OCI-LY7 (cell line): Measurements from ENCODE around the gene RABEP1. TPM values are rescaled to one million over a fixed set of nuclear protein-coding genes. Genes with fewer than 3 reads are reported as not detected.

Experiments used
- BruUV-seq: library from RNA; stranded (reverse); fragments of 400-500 nt; replicated peaks from 2 replicates; lab custom pipeline; 2021; lab: Mats Ljungman, UMichigan
- CTCF ChIA-PET: fragments of 300-600 bp; sonication (Branson Sonifier 250); formaldehyde crosslinking; loops from one replicate; lab custom pipeline; 2022; ENCODE audit warnings: antibody characterized with exemption; ENCODE audit not compliant: unreplicated experiment; lab: Charles Lee
- POLR2A ChIA-PET: fragments of 300-600 bp; sonication (Branson Sonifier 250); formaldehyde crosslinking; loops from one replicate; lab custom pipeline; 2022; ENCODE audit warnings: antibody characterized with exemption; lab: Charles Lee
- DNase-seq: peaks from one replicate; pipeline ENCODE4 v3.0.0-alpha.2; 2015; ENCODE audit warnings: low spot score
- H2AFZ ChIP-seq: fragments of 200-600 bp; sonication (generic), shearing (Covaris generic); 2 replicates; pipeline ENCODE4 v1.6.1; 2014; ENCODE audit warnings: mild to moderate bottlenecking, antibody characterized with exemption, low read length, moderate library complexity
- H3K27ac ChIP-seq: fragments of 200-600 bp; sonication (generic); 2 replicates; pipeline ENCODE4 v1.5.1; 2014; ENCODE audit warnings: mixed run types, low read depth, mild to moderate bottlenecking, moderate library complexity, low read length, inconsistent platforms; ENCODE audit not compliant: poor library complexity, severe bottlenecking
- H3K36me3 ChIP-seq: fragments of 200-600 bp; sonication (generic); 2 replicates; pipeline ENCODE4 v1.6.1; 2014; ENCODE audit warnings: mild to moderate bottlenecking, antibody characterized with exemption, low read length, moderate library complexity, mixed read lengths; ENCODE audit not compliant: insufficient read depth
- H3K4me1 ChIP-seq: fragments of 200-600 bp; sonication (generic); 2 replicates; pipeline ENCODE4 v1.5.1; 2014; ENCODE audit warnings: mild to moderate bottlenecking, low read length; ENCODE audit not compliant: insufficient read depth, poor library complexity, severe bottlenecking
- H3K4me2 ChIP-seq: fragments of 200-600 bp; sonication (generic); 2 replicates; pipeline ENCODE4 v1.6.1; 2014; ENCODE audit warnings: mild to moderate bottlenecking, low read length
- H3K4me3 ChIP-seq: fragments of 200-600 bp; sonication (generic); 2 replicates; pipeline ENCODE4 v1.5.1; 2014; ENCODE audit warnings: mild to moderate bottlenecking, low read depth, low read length; ENCODE audit not compliant: poor library complexity, severe bottlenecking
- H3K79me2 ChIP-seq: fragments of 200-600 bp; sonication (generic); 2 replicates; pipeline ENCODE4 v1.6.1; 2016; ENCODE audit warnings: low read depth, mild to moderate bottlenecking, low read length, moderate library complexity, mixed read lengths; ENCODE audit not compliant: insufficient read depth
- H3K9me2 ChIP-seq: fragments of 200-600 bp; sonication (generic); 2 replicates; pipeline ENCODE4 v1.6.1; 2016; ENCODE audit warnings: mild to moderate bottlenecking, low read length, mixed read lengths; ENCODE audit not compliant: insufficient read depth
- H3K9me3 ChIP-seq: fragments of 200-600 bp; sonication (generic); 2 replicates; pipeline ENCODE4 v1.6.1; 2014; ENCODE audit warnings: mild to moderate bottlenecking, mixed run types, low read length, mixed read lengths
- H4K20me1 ChIP-seq: fragments of 200-600 bp; sonication (generic); 2 replicates; pipeline ENCODE4 v1.6.1; 2014; ENCODE audit warnings: mild to moderate bottlenecking, antibody characterized with exemption, low read length, moderate library complexity, mixed read lengths; ENCODE audit not compliant: insufficient read depth
- EZH2phosphoT487 ChIP-seq: fragments of 200-600 bp; sonication (generic); IDR thresholded peaks from 2 replicates; pipeline ENCODE4 v1.6.1; 2018; ENCODE audit warnings: low read depth, borderline replicate concordance, mild to moderate bottlenecking, mixed run types, antibody characterized with exemption, low read length, moderate library complexity, mixed read lengths
- intact Hi-C: fragments of 100-400 bp; cut with micrococcal nuclease; formaldehyde crosslinking; loops from one replicate; pipeline ENCODE4 v1.10.0; 2022; ENCODE audit not compliant: unreplicated experiment
- total RNA-seq, 2 experiments: library from RNA; depleted of rRNA in 1 of 2; stranded (reverse); fragments of >200 nt in 1 of 2; shearing (Covaris generic) in 1 of 2; gene quantifications; 2 replicates each; pipeline ENCODE4 v1.2.3, GENCODE V29; 2014 to 2022
- TF ChIP-seq, protein P1 (sequence below): fragments of 200-600 bp; sonication (generic); conservative IDR thresholded peaks from 2 replicates; pipeline ENCODE4 v1.5.1; 2014; ENCODE audit warnings: mild to moderate bottlenecking, antibody characterized with exemption, low read length, moderate library complexity, mixed read lengths

Gene RABEP1
- total RNA-seq, 2 experiments from 2014 or later: 58.6 to 60.8 TPM

DNA sequence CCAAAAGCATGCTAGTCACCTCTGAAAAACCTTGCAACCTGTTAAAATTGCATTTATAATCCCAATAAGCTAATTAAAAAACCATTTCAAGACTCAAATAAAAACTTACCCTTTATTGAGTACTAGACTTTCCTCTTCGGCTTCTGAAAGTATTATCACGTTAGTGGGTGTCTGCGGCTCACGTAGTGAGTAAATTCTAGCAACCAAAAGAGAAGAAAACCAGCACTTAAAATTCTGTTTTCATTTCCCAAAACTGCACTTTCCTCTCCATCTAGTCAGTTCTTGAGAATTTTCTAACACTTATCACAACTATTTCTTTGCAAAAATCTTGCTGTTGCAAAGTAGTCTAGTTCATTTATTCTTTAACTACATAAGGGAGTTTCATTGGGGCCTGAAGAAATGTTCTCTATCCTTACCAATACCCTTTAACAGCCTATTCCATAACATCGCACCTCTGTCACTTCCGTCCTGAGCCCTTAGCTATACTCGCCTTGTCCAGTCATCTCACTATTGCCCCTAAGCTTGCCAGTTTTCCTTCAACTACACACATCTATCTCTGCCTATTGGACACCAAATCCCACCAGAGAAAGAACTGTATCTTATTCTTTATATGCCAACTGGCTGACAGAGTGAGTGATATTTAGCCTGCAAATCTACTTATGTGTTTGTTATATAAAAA is 128.6 kb downstream of the RABEP1 start:
- peaks cover 97% of the 10 kb centered on the region for H3K36me3 ChIP-seq
- intact Hi-C loops: no loop called here
- H3K79me2 ChIP-seq: peaks cover 54% of the 10 kb centered on the region; the same call in 1 of the 2 replicates
- H2AFZ ChIP-seq: no peak overlapping the region
- no TSS peak for BruUV-seq
- ChIA-PET POLR2A (no interaction called here), CTCF (no interaction called here)
- no peak overlapping the region for H3K4me3 ChIP-seq
- no peak for DNase-seq
- no peaks in the 10 kb centered on the region for H3K9me2 ChIP-seq
- H3K27ac ChIP-seq: no peak overlapping the region
- H3K4me1 ChIP-seq: no peaks in the 10 kb centered on the region
- 0 out of 2 replicates have a peak, but pooled peaks cover 11% of the 10 kb centered on the region for H4K20me1 ChIP-seq
- TF ChIP-seq, protein P1, sequence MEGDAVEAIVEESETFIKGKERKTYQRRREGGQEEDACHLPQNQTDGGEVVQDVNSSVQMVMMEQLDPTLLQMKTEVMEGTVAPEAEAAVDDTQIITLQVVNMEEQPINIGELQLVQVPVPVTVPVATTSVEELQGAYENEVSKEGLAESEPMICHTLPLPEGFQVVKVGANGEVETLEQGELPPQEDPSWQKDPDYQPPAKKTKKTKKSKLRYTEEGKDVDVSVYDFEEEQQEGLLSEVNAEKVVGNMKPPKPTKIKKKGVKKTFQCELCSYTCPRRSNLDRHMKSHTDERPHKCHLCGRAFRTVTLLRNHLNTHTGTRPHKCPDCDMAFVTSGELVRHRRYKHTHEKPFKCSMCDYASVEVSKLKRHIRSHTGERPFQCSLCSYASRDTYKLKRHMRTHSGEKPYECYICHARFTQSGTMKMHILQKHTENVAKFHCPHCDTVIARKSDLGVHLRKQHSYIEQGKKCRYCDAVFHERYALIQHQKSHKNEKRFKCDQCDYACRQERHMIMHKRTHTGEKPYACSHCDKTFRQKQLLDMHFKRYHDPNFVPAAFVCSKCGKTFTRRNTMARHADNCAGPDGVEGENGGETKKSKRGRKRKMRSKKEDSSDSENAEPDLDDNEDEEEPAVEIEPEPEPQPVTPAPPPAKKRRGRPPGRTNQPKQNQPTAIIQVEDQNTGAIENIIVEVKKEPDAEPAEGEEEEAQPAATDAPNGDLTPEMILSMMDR: no peak
- no peak for TF ChIP-seq EZH2phosphoT487
- H3K4me2 ChIP-seq: no peak overlapping the region
- H3K9me3 ChIP-seq: no peaks in the 10 kb centered on the region

DNA sequence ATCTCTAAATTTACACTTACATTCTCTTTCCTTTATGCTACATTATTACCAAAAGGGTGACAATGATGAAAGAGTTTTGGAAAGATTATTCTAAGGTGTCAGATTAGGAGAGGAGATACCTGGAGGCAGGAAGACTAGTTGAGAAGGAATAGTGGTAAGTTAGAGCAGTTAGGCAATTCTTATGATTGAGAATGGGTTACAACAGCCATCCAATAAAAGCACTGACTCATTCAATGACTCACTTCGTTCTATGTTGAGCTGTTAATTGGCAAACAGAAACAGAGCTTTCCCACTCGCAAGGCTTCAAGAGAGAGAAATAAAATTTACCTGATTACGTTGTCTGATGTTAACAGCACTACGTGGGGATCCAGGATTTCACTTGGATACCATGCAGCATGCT is 131.6 kb downstream of the RABEP1 start:
- Histone ChIP-seq H3K4me2 (no peak overlapping the region), H3K36me3 (peaks cover 94% of the 10 kb centered on the region), H3K27ac (no peak overlapping the region), H3K9me3 (no peaks in the 10 kb centered on the region), H3K9me2 (no peaks in the 10 kb centered on the region), H3K79me2 (peaks cover 84% of the 10 kb centered on the region), H4K20me1 (peaks cover 21% of the 10 kb centered on the region), H3K4me1 (peaks cover 15% of the 10 kb centered on the region), H3K4me3 (no peak overlapping the region), H2AFZ (no peak overlapping the region)
- no peak for DNase-seq
- TF ChIP-seq, protein P1: no peak
- TF ChIP-seq EZH2phosphoT487: no peak
- intact Hi-C loops: no loop called here
- no TSS peak for BruUV-seq
- ChIA-PET POLR2A (no interaction called here), CTCF (no interaction called here)

DNA sequence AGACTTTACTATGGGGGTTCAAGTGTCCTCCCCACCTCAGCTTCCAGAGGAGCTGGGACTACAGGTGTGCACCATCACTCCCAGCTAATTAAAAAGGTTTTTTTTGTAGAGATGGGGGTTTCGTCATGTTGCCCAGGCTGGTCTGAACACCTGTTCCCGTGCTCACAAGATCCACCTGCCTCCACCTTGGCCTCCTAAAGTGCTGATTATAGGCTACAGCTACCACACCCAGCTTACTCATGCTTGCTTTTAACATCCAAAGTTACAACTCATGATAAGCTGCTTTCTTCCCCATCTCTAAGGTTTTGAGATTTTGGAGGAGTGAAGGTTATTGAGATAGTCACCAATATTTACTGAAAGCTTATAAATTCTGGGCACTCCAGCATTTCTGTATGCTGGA is 134.8 kb downstream of the RABEP1 start:
- peaks cover 72% of the 10 kb centered on the region for H3K36me3 ChIP-seq
- no peaks in the 10 kb centered on the region for H3K9me2 ChIP-seq
- no peak for TF ChIP-seq EZH2phosphoT487
- H3K27ac ChIP-seq: peak overlapping the region; percentile 96
- H3K4me2 ChIP-seq: peak overlapping the region; percentile 83
- H3K79me2 ChIP-seq: peaks cover 89% of the 10 kb centered on the region
- intact Hi-C loops: loop anchor here (5.0 kb wide), 1 partner anchor 170 kb away; no protein-coding TSS in a partner anchor
- H3K4me1 ChIP-seq: peaks cover 27% of the 10 kb centered on the region
- ChIA-PET POLR2A (interaction anchor here (0.6 to 0.8 kb wide), 4 partner anchors 16 to 27 kb away, joined by 3 to 7 read pairs (median 3); no protein-coding TSS in a partner anchor), CTCF (no interaction called here)
- DNase-seq: no peak
- H3K9me3 ChIP-seq: no peaks in the 10 kb centered on the region
- no peak overlapping the region for H2AFZ ChIP-seq
- H4K20me1 ChIP-seq: peaks cover 14% of the 10 kb centered on the region
- BruUV-seq: no TSS peak
- peak overlapping the region; percentile 88 for H3K4me3 ChIP-seq
